ENCODE results near the gene SDF4. TPM values are rescaled to one million over a fixed set of nuclear protein-coding genes. Genes with fewer than 3 reads are reported as not detected.
A peak's percentile ranks its signal among the peaks of the same experiment; 100 is the strongest.

The SDF4 gene
- total RNA-seq, 1 donor from 2014 or later: 164 TPM

DNA sequence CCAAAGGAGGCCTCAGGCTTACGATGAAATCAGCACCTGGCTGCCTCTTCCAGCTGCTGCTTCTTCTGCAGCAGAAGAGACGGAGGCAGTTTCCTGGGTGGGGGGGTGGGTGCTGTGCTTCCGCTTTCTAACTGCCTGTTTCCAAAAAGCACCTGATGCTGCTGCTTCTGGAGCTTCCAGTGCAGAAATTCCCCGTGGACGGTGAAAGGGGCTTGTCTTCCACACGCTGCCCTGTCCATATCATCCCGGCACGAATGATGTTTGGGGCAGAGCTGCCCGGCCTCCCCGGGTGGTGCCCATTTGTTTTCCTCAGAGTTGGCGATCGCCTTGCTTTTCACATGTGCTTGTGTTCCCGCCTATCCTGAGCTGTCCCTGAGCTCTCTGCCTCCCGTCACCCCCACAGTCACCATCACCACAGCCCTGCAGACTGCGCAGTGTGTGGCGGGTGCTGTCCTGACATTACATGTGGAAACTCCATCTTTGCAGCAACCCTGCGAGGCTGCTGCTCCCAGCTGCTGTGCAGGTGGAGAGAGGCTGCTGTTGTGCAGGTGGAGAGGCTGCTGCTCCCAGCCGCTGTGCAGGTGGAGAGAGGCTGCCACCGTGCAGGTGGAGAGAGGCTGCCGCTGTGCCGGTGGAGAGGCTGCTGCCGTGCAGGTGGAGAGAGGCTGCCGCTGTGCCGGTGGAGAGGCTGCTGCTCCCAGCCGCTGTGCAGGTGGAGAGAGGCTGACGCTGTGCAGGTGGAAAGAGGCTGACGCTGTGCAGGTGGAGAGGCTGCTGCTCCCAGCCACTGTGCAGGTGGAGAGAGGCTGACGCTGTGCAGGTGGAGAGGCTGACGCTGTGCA is 56.4 kb downstream of the SDF4 start:
- H3K4me3 Mint-ChIP-seq (ENCODE audit: low read depth): no peak overlapping the region
- H3K9me3 Mint-ChIP-seq: no peaks in the 10 kb centered on the region
- H3K36me3 Mint-ChIP-seq (ENCODE audit: low read depth): no peaks in the 10 kb centered on the region
- H3K27ac Mint-ChIP-seq: no peak overlapping the region
- H3K27me3 Mint-ChIP-seq (ENCODE audit: low read depth): peaks cover 19% of the 10 kb centered on the region
- peaks cover 4% of the 10 kb centered on the region for H3K4me1 Mint-ChIP-seq (ENCODE audit: low read depth)
- no peak for DNase-seq (ENCODE audit: low spot score)
- intact Hi-C loops (cut with micrococcal nuclease): no loop called here

GRCh38 chr1:1173793-1174415 is 57.9 kb downstream of the SDF4 start, which contains the start of gene TTLL10:
TTLL10 (plus strand) TSS chr1:1173880; CDS start chr1:1179216, 5,336 bp downstream.
- Mint-ChIP-seq H3K9me3 (no peaks in the 10 kb centered on the region), H3K27ac (no peak within 1 kb of the TSS), H3K4me1 (ENCODE audit: low read depth) (peaks cover 5% of the 10 kb centered on the region), H3K4me3 (ENCODE audit: low read depth) (no peak within 1 kb of the TSS), H3K36me3 (ENCODE audit: low read depth) (no peaks in the 10 kb centered on the region), H3K27me3 (ENCODE audit: low read depth) (peaks cover 22% of the 10 kb centered on the region)
- intact Hi-C loops (cut with micrococcal nuclease): no loop called here
- peak; percentile 61 for DNase-seq (ENCODE audit: low spot score)

DNA sequence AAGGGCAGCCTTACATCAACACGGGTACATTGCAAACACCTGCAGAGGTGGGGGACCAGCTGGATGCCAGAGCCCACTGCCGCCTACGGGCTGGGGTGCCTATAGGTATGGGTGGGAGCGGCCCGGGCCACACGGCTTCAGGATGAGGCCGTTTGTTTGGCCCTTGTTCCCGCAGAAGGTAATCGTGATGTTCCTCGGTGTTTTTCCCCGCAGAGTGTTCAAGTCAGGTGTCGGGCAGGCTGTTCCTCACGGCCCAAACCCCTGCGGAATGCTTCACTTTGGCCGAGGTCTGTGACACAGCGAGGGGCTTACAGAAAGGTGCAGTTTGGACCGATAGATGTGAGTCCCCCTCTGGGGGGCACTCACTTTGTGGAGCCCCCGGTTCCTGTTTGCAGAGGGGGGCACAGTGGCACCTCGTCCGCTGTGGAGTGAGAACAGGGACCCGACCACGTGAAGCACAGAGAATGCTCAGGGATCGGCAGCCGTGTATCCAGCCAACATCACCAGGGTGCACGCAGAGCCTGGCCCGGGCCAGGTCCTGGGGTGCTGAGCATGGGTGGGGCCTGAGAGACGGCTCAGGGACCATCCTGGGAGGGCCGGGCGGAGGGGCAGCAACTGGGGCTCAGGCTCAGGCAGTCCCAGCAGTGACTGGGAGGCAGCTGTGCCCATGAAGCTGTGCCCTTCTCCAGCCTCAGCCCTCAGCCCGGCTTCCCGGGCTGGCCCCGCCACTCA is 58.6 kb downstream of the SDF4 start:
- Mint-ChIP-seq H3K36me3 (ENCODE audit: low read depth) (no peaks in the 10 kb centered on the region), H3K4me1 (ENCODE audit: low read depth) (peaks cover 5% of the 10 kb centered on the region), H3K9me3 (no peaks in the 10 kb centered on the region), H3K27ac (no peak overlapping the region), H3K4me3 (ENCODE audit: low read depth) (no peak overlapping the region), H3K27me3 (ENCODE audit: low read depth) (peaks cover 22% of the 10 kb centered on the region)
- intact Hi-C loops (cut with micrococcal nuclease): no loop called here
- DNase-seq (ENCODE audit: low spot score): no peak

DNA sequence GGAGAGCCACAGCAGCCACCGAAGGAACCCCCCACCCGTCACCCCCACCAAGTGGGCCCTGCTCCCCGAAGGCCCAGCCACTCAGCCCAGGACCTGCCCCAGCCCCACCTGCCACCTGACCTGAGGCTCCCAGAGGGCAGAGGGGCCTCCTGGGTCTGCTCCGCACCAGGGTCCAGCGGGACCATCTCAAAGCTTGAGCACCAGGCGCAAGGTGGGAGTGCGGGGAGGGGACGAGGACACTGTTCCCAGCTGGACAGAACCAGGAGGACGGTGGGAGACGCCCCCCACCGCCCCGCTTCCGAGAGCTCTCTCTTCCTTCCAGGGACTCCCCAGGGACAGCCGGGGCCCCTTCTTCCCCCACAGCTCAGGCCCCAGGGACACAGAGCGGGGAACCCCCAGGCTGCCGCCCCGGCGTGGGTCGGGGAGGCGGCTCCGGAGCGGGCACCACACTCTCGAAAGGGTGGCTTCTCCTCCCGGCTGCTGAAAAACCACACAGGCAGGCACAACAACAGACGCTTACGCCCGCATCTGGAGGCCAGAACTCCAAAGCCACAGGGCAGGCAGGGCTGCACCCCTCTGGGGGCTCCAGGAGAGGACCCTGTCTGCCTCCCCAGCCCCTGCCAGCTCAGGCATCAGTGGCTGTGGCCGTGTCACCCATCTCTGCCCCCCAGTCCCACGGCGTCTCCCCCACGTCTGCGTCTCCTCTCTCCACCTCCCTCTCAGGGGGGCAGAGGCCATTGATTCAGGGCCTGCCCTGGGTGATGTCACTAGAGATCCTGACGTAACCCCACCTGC is 60.1 kb downstream of the SDF4 start:
- intact Hi-C loops (cut with micrococcal nuclease): no loop called here
- DNase-seq (ENCODE audit: low spot score): no peak

GRCh38 chr1:1171161-1171545 is 60.6 kb downstream of the SDF4 start:
- DNase-seq (ENCODE audit: low spot score): no peak
- H3K9me3 Mint-ChIP-seq: no peaks in the 10 kb centered on the region
- H3K27ac Mint-ChIP-seq: no peak overlapping the region
- intact Hi-C loops (cut with micrococcal nuclease): no loop called here
- no peak overlapping the region for H3K4me3 Mint-ChIP-seq (ENCODE audit: low read depth)
- peaks cover 5% of the 10 kb centered on the region for H3K4me1 Mint-ChIP-seq (ENCODE audit: low read depth)
- peaks cover 18% of the 10 kb centered on the region for H3K27me3 Mint-ChIP-seq (ENCODE audit: low read depth)
- H3K36me3 Mint-ChIP-seq (ENCODE audit: low read depth): no peaks in the 10 kb centered on the region

More for the DNA sequence above, 60.1 kb downstream of the SDF4 start:
- no peaks in the 10 kb centered on the region for H3K9me3 Mint-ChIP-seq
- no peak overlapping the region for H3K4me3 Mint-ChIP-seq (ENCODE audit: low read depth)
- H3K27ac Mint-ChIP-seq: no peak overlapping the region
- no peaks in the 10 kb centered on the region for H3K36me3 Mint-ChIP-seq (ENCODE audit: low read depth)
- H3K27me3 Mint-ChIP-seq (ENCODE audit: low read depth): peaks cover 19% of the 10 kb centered on the region
- H3K4me1 Mint-ChIP-seq (ENCODE audit: low read depth): peaks cover 5% of the 10 kb centered on the region

GRCh38 chr1:1170215-1171091 is 61.3 kb downstream of the SDF4 start:
- no peaks in the 10 kb centered on the region for H3K36me3 Mint-ChIP-seq (ENCODE audit: low read depth)
- no peak overlapping the region for H3K27ac Mint-ChIP-seq
- peaks cover 5% of the 10 kb centered on the region for H3K4me1 Mint-ChIP-seq (ENCODE audit: low read depth)
- peaks cover 17% of the 10 kb centered on the region for H3K27me3 Mint-ChIP-seq (ENCODE audit: low read depth)
- no peak for DNase-seq (ENCODE audit: low spot score)
- no peaks in the 10 kb centered on the region for H3K9me3 Mint-ChIP-seq
- intact Hi-C loops (cut with micrococcal nuclease): no loop called here
- H3K4me3 Mint-ChIP-seq (ENCODE audit: low read depth): no peak overlapping the region

DNA sequence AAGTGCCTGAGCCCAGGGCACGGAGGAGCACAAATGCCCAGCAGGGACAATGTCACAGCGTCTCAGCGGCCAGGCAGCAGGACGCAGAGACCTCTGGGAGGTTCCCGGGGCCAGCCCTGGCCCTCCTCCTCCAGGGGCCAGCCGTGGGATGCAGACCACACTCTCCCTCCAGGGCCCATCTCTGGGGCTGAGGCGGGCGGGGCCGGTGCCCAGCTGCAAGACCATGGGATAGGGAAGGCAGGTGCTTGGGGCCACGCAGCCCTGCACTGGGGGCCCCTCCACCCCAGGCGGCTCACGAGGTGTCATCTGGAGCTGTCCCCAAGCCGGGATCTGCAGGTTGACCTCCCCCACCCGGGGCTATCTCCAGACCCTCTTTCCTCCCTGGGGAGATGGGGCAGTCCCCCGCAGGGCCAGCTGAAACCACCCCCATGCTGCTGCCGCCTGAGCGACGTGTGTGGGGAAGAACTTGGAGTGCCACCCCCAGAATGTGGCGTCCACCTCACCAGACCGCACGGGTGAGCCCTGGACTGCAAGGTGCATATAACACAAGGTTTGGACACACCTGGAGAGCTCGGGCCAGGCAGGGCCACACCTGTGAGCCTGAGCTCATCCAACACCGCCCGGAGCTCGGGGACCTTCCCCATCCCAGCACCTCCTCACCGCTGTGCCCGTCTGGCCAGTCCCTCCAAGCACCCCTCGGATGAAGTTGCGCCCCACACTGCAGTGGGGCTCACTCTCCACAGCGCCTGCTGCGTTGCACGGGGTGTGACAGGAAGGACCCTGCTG is 62.2 kb downstream of the SDF4 start:
- DNase-seq (ENCODE audit: low spot score): no peak

DNA sequence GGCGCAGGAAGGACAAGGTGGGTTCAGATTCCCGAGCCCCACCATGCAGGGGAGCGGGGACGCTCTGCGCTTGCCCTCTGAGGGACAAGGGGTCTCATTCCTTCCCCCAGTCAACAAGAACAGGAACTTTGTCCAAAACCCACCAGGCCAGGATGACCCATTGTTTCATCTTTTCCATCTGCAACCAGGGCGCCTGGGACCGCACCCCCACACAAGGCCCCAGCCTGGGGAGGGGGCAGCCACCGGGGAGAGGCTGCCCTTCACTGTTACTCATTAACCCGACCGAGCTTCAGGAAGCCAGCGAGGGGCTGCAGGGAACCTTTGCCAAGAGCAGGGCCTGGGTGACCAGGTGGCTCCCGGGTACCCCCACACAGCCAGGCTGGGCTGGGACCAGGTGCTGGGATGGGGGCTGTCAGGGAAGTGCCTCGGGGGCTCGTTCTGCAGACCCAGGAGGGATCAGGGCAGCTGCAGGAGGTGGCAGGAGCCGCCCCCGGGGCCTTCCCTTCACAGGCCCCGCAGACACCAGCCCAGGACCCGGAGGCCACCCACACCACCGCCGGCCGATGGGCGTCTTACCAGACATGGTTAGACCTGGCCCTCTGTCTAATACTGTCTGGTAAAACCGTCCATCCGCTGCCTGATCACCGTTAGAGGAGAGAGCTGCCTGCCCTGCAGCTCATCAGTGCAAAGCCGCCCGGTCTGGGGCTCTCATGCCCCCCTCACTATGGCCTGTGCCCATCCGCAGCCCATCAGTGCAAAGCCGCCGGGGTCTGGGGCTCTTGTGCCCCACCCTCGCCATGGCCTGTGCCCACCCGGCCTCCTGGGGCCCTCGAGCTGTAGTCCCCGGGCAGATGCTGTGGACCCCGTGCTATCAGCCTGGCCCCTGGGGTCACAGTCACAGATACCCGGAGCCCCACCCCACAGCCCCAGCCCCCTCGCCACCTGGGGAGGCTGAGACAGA is 63.1 kb downstream of the SDF4 start:
- H3K27me3 Mint-ChIP-seq (ENCODE audit: low read depth): peaks cover 7% of the 10 kb centered on the region
- H3K36me3 Mint-ChIP-seq (ENCODE audit: low read depth): no peaks in the 10 kb centered on the region
- no peak overlapping the region for H3K27ac Mint-ChIP-seq
- no peak overlapping the region for H3K4me3 Mint-ChIP-seq (ENCODE audit: low read depth)
- peaks cover 5% of the 10 kb centered on the region for H3K4me1 Mint-ChIP-seq (ENCODE audit: low read depth)
- no peaks in the 10 kb centered on the region for H3K9me3 Mint-ChIP-seq
- DNase-seq (ENCODE audit: low spot score): no peak
- intact Hi-C loops (cut with micrococcal nuclease): no loop called here

More for the DNA sequence above, 62.2 kb downstream of the SDF4 start:
- Mint-ChIP-seq H3K4me1 (ENCODE audit: low read depth) (peaks cover 5% of the 10 kb centered on the region), H3K36me3 (ENCODE audit: low read depth) (no peaks in the 10 kb centered on the region), H3K27me3 (ENCODE audit: low read depth) (peaks cover 13% of the 10 kb centered on the region), H3K9me3 (no peaks in the 10 kb centered on the region), H3K4me3 (ENCODE audit: low read depth) (no peak overlapping the region), H3K27ac (no peak overlapping the region)
- intact Hi-C loops (cut with micrococcal nuclease): no loop called here

DNA sequence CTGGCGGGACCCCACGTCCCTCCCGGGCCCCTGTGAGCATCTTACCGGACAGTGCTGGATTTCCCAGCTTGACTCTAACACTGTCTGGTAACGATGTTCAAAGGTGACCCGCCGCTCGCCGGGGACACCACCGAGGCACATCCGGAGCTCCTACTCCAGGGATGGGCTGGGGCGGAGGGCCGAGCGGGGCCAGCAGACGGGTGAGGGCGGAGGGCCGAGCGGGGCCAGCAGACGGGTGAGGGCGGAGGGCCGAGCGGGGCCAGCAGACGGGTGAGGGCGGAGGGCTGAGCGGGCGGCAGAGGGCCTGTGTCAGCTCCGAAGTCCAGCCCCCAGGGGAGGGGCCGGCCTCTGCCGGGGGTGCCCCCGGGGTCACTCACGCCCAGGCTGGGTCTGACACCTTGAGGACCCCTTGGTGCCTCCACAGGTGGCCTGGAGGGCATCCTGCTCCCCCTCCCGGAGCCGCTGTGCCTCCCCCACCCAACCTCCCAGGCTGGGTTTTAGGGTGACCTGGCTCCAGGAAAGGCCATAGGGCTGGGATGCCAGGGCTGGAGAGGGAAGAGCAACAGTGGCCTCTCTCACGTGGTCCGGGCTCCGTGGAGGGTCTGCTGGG is 63.9 kb downstream of the SDF4 start:
- peaks cover 7% of the 10 kb centered on the region for H3K27me3 Mint-ChIP-seq (ENCODE audit: low read depth)
- no peak overlapping the region for H3K27ac Mint-ChIP-seq
- H3K4me1 Mint-ChIP-seq (ENCODE audit: low read depth): peaks cover 5% of the 10 kb centered on the region
- H3K9me3 Mint-ChIP-seq: no peaks in the 10 kb centered on the region
- DNase-seq (ENCODE audit: low spot score): no peak
- H3K36me3 Mint-ChIP-seq (ENCODE audit: low read depth): no peaks in the 10 kb centered on the region
- intact Hi-C loops (cut with micrococcal nuclease): no loop called here
- H3K4me3 Mint-ChIP-seq (ENCODE audit: low read depth): no peak overlapping the region

DNA sequence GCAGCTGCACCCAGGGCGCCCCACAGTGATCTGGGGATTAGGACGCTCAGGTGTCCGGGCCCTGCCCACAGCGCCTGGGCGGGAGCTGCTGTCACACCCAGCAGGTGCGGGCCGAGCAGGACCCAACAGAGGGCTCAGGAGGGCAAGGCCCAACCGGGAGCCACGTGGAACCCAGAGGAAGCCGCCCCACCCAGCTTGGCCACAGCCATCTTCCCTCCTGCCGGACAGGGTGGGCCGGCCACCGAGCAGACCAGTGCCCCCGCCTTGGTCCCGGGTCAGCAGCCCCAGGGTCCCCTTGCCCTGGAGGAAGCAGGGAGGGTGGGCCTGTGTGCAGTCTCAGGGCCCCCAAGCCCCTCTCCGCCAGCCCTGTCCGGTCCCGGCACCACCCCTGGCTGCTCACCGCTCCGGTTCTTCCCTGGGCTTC is 64.4 kb downstream of the SDF4 start:
- Mint-ChIP-seq H3K4me1 (ENCODE audit: low read depth) (peaks cover 5% of the 10 kb centered on the region), H3K36me3 (ENCODE audit: low read depth) (no peaks in the 10 kb centered on the region), H3K9me3 (no peaks in the 10 kb centered on the region)

More for the DNA sequence above, 64.4 kb downstream of the SDF4 start:
- DNase-seq (ENCODE audit: low spot score): no peak
- no peak overlapping the region for H3K4me3 Mint-ChIP-seq (ENCODE audit: low read depth)
- peaks cover 6% of the 10 kb centered on the region for H3K27me3 Mint-ChIP-seq (ENCODE audit: low read depth)
- no peak overlapping the region for H3K27ac Mint-ChIP-seq
- intact Hi-C loops (cut with micrococcal nuclease): no loop called here

Measured in activated T-helper 2 cell treated with anti-CD3 and anti-CD28 coated beads, Interferon-gamma antibody, Interleukin-2, Interleukin-4, amounts not matched to agents 10 μg/mL and 5 μg/mL and 100 μg/mL, durations not matched to agents 14 hours and 24 hours and 36 hours (primary cell).